A673 (cell line): ENCODE measurements around the gene HMG20B. TPM values are rescaled to one million over a fixed set of nuclear protein-coding genes. Genes with fewer than 3 reads are reported as not detected.
A peak's percentile ranks its signal among the peaks of the same experiment; 100 is the strongest.

Experiments used
- BruUV-seq: library from RNA; stranded (reverse); fragments of 400-500 nt; replicated peaks from 2 replicates; lab custom pipeline; 2021; lab: Mats Ljungman, UMichigan
- CTCF ChIA-PET: fragments of 300-600 bp; sonication (Branson Sonifier 250); formaldehyde crosslinking; loops from one replicate; lab custom pipeline; 2022; ENCODE audit warnings: antibody characterized with exemption; lab: Charles Lee
- POLR2A ChIA-PET: fragments of 300-600 bp; sonication (Branson Sonifier 250); formaldehyde crosslinking; loops from one replicate; lab custom pipeline; 2022; ENCODE audit warnings: antibody characterized with exemption; ENCODE audit not compliant: low non-redundant PET; lab: Charles Lee
- DNase-seq: peaks from one replicate; pipeline ENCODE4 v3.0.0-alpha.2; 2015; ENCODE audit warnings: low spot score
- H3K27ac ChIP-seq: fragments of 200-600 bp; sonication (generic); 2 replicates; pipeline ENCODE4 v1.5.1; 2016; ENCODE audit warnings: mixed run types, low read depth, mild to moderate bottlenecking, mixed read lengths, antibody characterized with exemption, low read length; ENCODE audit not compliant: poor library complexity, severe bottlenecking
- H3K27me3 ChIP-seq: fragments of 200-600 bp; sonication (generic); replicated peaks from 2 replicates; pipeline ENCODE4 v1.6.1; 2017; ENCODE audit warnings: mixed run types, low read depth, mild to moderate bottlenecking, mixed read lengths, antibody characterized with exemption, low read length; ENCODE audit not compliant: insufficient read depth, poor library complexity
- H3K36me3 ChIP-seq: fragments of 200-600 bp; sonication (generic); 2 replicates; pipeline ENCODE4 v1.6.1; 2016; ENCODE audit warnings: mixed run types, mild to moderate bottlenecking, mixed read lengths, antibody characterized with exemption, low read length; ENCODE audit not compliant: insufficient read depth, poor library complexity, severe bottlenecking
- H3K4me1 ChIP-seq: fragments of 200-600 bp; sonication (generic); 2 replicates; pipeline ENCODE4 v1.6.1; 2017; ENCODE audit warnings: mixed run types, mild to moderate bottlenecking, mixed read lengths, antibody characterized with exemption, low read length; ENCODE audit not compliant: insufficient read depth, poor library complexity, severe bottlenecking
- H3K4me3 ChIP-seq: fragments of 200-600 bp; sonication (generic); 2 replicates; pipeline ENCODE4 v1.5.1; 2016; ENCODE audit warnings: low read depth, mixed run types, mild to moderate bottlenecking, mixed read lengths, low read length; ENCODE audit not compliant: poor library complexity, severe bottlenecking
- H3K9me3 ChIP-seq: fragments of 200-600 bp; sonication (generic); 2 replicates; pipeline ENCODE4 v1.6.1; 2016; ENCODE audit warnings: mixed run types, low read depth, mild to moderate bottlenecking, mixed read lengths, antibody characterized with exemption, low read length; ENCODE audit not compliant: poor library complexity, severe bottlenecking
- EZH2 ChIP-seq: fragments of 200-600 bp; sonication (generic); IDR thresholded peaks from 2 replicates; pipeline ENCODE4 v1.6.1; 2017; ENCODE audit warnings: borderline replicate concordance, low read depth, mild to moderate bottlenecking, mixed read lengths, antibody characterized with exemption, low read length; ENCODE audit not compliant: poor library complexity, severe bottlenecking
- intact Hi-C: fragments of 100-400 bp; cut with micrococcal nuclease; formaldehyde crosslinking; loops from one replicate; pipeline ENCODE4 v1.10.0; 2022; ENCODE audit not compliant: unreplicated experiment
- total RNA-seq: library from RNA; stranded (reverse); gene quantifications from 2 replicates; pipeline ENCODE4 v1.2.3, GENCODE V29; 2021
- TF ChIP-seq, protein P1 (sequence below): fragments of 300-800, 200-600 bp; sonication (generic); conservative IDR thresholded peaks from 2 replicates; pipeline ENCODE4 v1.5.1; 2017; ENCODE audit warnings: low read depth, mild to moderate bottlenecking, antibody characterized with exemption, low read length, moderate library complexity, mixed read lengths

Gene HMG20B
- total RNA-seq, 1 experiment from 2014 or later, result 53.9 TPM

DNA sequence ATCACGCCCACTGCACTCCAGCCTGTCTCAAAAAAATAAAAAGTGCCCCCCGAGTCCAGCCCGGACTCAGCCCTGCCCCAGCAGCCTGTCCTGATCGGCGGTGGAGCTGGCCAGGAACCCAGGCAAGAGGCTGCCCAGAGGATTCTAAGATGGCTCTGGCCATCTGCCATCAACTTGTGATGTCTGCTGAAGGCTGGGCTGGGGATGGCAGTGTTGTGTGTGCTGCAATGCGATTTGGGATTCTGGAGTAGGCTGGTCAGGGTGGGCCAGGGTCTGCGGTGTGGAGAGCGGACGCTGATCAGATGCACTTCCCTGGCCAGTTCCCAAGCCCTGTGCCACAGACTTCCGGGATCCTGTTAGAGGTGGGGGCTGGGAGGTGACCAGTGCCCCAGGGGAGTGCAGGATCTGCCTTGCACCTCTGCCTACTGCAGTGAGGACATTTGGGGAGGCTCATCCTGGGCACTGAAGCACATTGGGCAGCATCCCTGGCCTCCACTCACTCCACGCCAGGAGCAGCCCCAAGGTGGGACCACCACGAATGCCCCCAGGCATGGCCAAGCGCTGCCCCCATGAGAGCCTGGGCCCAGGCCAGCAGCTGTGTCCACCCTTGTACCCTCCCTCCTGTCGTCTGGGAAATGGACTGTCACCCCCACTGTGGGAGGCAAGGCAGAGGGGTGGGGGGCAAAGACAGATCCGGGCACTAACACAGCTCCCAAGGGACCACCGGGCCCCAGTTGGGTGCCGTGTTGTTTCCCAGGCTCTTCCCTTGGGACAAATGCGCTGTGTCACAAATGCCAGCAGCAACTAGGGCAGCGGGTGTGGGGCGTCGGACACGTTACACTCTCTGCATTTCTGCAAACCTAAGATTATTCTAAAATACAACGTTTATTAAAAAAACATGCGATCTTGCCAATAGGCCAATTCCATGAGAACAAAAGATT, 37.3 kb downstream of the HMG20B start:
- ChIA-PET POLR2A (interaction anchor here (0.6 kb wide), 1 partner anchor 131 kb away, joined by 3 read pairs; no protein-coding TSS in a partner anchor), CTCF (no interaction called here)
- Histone ChIP-seq H3K27ac (peak overlapping the region; percentile 50), H3K27me3 (no peaks in the 10 kb centered on the region), H3K9me3 (no peaks in the 10 kb centered on the region), H3K36me3 (peaks cover 6% of the 10 kb centered on the region), H3K4me1 (peaks cover 7% of the 10 kb centered on the region), H3K4me3 (no peak overlapping the region)
- no peak for TF ChIP-seq EZH2
- TF ChIP-seq, protein P1, sequence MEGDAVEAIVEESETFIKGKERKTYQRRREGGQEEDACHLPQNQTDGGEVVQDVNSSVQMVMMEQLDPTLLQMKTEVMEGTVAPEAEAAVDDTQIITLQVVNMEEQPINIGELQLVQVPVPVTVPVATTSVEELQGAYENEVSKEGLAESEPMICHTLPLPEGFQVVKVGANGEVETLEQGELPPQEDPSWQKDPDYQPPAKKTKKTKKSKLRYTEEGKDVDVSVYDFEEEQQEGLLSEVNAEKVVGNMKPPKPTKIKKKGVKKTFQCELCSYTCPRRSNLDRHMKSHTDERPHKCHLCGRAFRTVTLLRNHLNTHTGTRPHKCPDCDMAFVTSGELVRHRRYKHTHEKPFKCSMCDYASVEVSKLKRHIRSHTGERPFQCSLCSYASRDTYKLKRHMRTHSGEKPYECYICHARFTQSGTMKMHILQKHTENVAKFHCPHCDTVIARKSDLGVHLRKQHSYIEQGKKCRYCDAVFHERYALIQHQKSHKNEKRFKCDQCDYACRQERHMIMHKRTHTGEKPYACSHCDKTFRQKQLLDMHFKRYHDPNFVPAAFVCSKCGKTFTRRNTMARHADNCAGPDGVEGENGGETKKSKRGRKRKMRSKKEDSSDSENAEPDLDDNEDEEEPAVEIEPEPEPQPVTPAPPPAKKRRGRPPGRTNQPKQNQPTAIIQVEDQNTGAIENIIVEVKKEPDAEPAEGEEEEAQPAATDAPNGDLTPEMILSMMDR, result no peak
- BruUV-seq, result no TSS peak
- intact Hi-C loops, result no loop called here
- DNase-seq, result peak; percentile 45

DNA sequence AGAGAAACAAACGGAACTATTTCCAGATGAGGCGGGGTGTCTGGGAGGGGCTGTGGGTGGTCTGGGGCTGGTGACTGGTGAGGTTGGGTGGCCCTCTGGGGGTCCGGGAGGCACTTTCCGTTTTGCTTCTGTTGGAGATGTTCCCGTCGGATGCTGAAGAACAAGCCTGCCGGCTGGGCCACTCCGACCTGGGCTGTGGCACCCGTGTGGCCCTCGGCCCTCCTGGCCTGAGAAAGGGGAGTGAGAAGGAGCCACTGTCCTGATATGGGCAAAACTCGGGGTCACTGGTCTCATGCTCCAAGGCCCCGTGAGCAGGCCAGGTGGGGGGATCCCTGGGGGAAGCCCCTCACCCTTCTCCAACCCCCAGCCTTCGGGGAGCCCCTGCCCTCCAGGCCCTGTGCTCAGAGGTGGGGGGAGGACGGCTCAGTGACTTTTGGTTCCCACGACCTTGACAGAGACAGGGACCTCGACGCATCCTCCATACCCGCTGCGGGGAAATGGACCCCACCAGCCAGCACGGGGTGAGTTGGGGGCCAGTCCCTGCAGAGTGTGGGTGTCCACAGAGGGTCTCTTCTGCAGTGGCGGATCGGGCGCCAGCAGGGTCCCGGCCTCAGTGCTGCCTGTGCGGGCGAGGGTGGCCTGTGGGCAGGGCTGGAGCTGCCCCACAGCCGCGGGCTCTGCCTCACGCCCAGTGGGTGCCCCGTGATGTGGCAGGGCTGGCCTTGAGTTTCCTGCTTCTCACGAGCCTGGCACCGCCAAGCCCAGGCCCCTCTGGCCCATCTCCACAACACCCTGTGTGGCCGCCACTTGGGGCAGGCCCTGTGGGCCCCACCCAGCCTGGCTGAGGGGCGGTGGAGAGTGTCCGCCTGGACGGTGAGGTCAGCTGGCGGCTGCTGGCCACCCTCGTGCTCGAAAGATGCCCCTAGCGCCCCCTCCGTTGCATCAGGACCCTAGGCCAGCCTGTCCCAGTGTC, 38.3 kb downstream of the HMG20B start:
- Histone ChIP-seq H3K4me3 (no peak overlapping the region), H3K4me1 (peaks cover 6% of the 10 kb centered on the region), H3K27me3 (no peaks in the 10 kb centered on the region), H3K27ac (peak overlapping the region; percentile 50), H3K9me3 (no peaks in the 10 kb centered on the region), H3K36me3 (peaks cover 6% of the 10 kb centered on the region)
- ChIA-PET POLR2A (interaction anchor here (0.6 kb wide), 1 partner anchor 132 kb away, joined by 3 read pairs; no protein-coding TSS in a partner anchor), CTCF (no interaction called here)
- DNase-seq, result no peak
- TF ChIP-seq EZH2, result no peak
- BruUV-seq, result no TSS peak
- intact Hi-C loops, result no loop called here

DNA sequence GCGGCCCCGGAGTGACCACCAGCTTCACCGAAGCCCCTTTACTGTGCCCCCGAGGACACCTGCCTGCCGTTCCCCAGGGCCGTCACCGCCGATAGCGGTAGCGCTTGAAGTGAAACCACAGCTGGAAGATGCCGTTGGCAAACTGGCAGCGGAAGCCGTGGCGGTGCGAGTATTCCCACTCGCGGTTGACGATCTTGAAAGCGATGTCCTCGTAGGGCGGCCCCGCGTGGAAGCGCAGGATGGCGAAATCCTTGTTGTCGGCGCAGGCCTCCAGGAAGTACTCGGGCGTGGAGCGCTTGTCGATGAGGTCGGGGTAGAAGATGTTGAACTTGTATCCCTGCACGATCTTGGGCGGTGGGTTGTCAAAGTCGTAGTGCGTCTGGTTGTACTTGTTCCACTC, 39.1 kb downstream of the HMG20B start:
- CTCF ChIA-PET, result no interaction called here
- DNase-seq, result no peak
- Histone ChIP-seq H3K27ac (no peak overlapping the region), H3K4me1 (peaks cover 6% of the 10 kb centered on the region), H3K4me3 (no peak overlapping the region), H3K9me3 (no peaks in the 10 kb centered on the region), H3K36me3 (peaks cover 6% of the 10 kb centered on the region), H3K27me3 (no peaks in the 10 kb centered on the region)
- intact Hi-C loops, result no loop called here
- TSS peak; percentile 22 for BruUV-seq
- TF ChIP-seq, protein P1, result no peak
- no peak for TF ChIP-seq EZH2
- POLR2A ChIA-PET, result no interaction called here
